ENCODE measurements around the gene NR2F1.
A peak's percentile ranks its signal among the peaks of the same experiment; 100 is the strongest.

Gene NR2F1

DNA sequence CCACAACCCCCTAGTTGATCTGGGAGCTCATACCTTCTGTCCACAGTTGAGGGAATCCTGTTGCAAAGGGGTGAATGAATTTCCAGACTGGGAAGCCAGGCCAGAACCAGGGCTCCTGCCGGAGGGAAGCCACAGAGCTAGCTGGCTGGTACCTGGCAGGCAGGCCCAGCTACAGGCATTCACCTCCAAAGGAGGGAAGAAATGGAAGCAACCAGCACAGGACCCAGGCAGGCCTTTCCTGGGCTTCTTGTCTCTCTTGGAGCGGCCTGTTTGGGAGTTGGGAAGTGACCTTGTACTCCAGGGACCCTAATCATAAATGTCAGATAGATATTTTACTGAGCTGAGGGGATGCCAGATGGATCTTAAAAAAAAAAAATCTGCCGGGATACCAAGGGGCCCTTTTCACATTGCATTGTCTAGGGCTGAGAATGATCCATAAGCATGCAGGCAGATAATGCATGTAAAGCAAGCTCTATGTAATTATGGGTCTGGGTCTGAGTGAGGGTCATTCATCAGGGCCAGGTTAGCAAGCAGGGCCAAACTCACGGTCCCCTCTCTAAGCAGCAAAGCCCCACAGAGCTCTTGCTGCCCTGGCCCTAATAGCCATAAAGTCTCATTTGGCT lies 8.4 kb downstream of the NR2F1 start:
- no peak for DNase-seq

GRCh38 chr5:93592883-93593282 lies 9.9 kb downstream of the NR2F1 start:
- DNase-seq = no peak

DNA sequence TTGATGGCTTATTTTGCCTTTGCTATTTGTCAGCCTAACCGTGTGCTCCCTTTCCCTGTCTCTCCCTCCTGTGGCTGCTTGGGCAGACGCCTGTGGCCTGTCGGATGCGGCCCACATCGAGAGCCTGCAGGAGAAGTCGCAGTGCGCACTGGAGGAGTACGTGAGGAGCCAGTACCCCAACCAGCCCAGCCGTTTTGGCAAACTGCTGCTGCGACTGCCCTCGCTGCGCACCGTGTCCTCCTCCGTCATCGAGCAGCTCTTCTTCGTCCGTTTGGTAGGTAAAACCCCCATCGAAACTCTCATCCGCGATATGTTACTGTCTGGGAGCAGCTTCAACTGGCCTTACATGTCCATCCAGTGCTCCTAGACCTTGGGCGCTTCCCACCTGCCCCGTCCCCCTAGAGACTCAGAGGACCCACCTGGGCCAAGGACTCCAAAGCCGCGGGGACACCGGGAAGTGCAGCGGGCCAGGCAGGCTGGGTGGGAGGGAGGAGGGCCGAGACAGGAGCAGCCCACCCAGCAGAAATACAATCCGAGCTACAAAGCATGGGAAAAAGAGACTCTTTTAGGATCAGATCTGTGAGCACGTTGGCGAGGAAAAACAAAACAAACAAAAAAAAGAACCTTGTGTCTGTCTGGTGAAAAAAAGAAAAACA lies 10.6 kb downstream of the NR2F1 start:
- DNase-seq = no peak

GRCh38 chr5:93594591-93595419 lies 11.8 kb downstream of the NR2F1 start:
- no peak for DNase-seq

DNA sequence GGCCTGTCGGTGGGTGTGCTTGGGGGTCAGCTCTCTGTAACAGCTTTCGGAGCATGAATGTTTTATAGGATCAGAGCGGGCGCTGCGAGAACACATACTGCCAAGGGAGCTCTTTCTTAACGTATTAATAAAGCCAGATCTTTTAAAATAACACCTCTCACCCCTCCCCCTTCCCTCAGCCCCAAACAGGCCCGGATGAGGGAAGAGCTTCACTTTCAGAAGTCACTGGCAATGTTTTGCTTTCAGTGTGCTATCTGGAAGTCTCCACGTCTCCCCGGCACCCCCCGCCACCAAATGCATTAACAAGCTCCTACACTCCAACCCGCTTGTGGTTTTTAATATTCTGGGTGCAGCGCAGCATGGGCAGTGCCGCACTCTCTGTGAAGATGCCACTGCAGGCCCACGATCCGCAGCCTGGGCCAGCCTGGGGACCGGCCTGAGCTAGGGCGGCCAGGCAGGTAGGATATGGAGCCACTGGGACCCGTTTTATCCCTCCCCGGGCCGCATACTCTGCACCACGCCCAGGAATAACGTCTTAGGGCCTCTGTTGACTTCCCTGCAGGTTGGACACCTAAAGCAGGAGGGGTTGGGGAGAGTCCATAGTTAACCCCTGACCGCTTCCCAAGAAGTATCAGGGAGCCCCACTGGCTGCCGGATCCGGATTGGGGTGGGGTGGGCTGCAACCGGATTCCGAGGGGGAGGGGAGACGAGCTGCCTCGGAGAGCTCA lies 12.6 kb downstream of the NR2F1 start:
- no peak for DNase-seq

DNA sequence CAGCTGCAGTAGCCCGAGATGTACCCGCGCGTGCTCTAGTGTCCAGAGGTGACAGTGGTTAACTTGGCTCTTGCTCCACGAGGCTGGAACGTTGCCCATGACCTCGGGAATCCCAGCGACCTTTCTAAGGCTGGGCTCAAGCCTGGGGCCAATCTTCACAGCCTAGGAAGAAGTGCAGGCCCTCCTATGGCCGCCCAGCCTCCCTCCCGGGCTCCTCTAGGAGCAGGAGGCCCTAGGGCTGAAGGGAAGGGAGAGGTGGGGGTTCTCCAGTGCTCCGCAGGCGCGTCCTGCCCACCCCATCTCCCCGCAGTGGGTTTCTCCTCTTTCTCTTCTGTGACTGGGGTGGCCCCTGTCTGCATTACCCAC lies 13.3 kb downstream of the NR2F1 start:
- no peak for DNase-seq

DNA sequence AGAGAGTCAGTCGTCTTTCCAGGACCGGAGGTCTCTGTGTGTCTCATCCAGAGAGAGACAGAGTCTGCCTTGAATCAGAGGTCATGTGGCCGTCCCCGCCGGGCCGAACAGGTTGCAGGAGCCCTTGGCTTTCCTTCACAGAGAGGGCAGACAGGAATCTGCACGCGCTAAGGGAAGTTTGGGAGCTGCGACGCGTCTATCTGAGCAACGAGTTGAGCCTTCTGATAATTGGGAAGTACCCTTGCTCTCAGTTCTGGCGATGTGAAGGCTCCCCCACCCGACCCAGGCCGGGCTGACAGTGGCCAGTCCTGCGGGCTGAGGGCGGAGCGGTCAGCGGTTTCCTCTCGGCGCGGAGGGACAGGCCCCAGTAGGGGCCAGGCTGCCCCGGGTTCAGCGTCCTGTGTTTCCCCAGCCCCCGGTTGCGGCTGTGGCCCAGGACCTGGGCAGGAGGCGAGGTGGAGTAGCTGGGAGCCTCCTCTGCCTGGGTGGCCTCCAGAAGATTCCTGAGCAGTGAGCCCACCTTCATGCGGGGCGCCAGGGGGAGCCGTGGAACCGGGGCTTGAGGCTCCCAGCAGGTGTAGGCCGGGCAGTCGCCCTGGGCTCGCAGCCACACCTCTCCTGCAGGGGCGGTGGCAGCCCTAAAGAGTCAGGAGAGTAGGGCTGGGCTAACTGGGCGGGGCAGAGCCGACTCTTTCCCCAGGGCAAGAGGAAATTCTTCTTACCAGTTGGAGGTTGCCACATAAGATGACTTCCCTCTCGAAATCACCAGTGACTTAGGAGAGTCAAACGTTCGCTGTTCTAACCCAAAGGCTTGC lies 13.9 kb downstream of the NR2F1 start:
- DNase-seq = peak; percentile 52

- DNase-seq = no peak
These were observed 15.3 kb downstream of the NR2F1 start for GRCh38 chr5:93598091-93599000.

DNA sequence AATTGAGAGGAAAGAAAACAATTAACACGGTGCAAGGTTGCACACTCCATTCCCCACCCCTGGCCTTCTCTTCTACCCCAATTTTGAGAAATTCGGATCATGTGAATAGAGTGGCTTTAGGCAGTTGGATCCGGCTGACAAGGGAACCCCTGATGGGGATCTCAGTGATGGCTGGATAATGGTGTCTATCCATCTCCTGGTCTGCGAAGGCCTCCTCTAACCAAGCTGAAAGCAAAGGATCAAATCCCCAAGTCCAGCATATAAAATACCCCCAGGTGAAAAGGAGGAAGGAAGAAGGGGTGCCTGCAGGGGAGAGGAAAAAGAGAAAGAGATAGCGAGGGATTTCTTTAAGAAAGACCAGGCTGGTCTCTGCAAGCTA lies 16.0 kb downstream of the NR2F1 start:
- DNase-seq = no peak

DNA sequence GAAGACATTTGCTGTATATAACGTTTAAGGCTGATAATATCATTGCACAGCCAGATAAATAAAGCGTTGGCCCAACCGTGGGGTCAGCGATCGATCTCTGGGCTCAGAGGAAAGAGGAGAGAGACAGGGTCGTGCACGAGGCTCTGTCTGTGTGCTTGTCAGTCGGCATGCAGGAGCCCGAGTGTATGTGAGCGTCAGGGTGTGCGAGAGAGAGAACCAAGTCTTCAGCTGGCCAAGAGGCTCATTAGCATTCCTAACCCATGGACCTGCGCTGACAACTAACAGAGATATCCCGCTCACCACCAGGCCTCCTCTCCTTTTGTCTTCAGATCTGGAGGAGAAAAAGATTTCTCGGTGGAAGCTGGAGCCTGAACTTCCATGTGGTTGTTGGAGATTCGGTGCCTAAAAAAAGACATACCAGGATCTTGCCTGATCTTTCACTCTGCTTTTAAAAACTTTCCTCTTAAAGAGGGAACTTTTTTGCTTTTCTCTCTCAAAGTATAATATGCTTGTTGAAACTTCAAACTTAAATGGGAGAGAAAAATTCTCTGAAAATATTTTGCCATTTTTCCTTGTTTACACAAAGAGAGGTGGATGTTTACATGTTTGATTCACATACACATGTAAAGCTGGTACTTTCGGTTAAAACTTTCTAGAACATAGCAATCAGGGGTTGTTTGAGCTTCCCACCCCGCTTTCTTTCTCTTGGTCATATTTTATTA lies 16.5 kb downstream of the NR2F1 start:
- no peak for DNase-seq

DNA sequence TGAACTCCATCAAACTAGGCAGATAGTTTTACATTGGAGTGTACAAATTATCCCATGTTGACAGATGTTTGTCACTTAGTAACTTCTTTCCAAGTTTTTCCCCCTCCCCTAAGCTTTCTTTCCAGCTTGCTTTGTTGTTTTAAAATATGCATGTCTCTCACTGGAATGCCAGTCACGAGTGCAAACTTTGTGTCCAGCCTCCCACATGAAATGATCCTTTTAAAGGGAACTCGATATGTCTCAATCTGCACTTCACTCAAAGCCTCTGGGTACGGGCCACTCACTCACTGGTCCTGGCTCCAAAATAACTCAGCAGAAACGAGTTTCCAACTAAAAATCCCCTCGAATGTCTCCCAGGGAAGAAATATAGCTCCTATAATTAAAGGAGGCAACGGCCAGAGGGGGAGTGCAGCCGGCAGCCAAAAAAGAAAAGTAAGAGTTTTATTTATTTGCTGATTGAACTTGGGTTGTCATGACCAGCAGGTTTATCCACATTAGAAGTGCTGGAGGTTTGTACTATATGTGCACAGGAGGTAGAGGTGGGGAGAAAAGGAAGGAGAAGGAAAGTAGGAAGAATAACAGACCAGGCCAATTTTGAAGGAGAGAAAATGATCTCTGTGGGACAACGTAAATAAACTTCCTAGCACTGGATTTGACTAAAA lies 17.5 kb downstream of the NR2F1 start:
- DNase-seq = no peak

GRCh38 chr5:93601071-93601801 lies 18.2 kb downstream of the NR2F1 start:
- no peak for DNase-seq

- no peak for DNase-seq
These were observed 18.8 kb downstream of the NR2F1 start for GRCh38 chr5:93601802-93602155.

DNA sequence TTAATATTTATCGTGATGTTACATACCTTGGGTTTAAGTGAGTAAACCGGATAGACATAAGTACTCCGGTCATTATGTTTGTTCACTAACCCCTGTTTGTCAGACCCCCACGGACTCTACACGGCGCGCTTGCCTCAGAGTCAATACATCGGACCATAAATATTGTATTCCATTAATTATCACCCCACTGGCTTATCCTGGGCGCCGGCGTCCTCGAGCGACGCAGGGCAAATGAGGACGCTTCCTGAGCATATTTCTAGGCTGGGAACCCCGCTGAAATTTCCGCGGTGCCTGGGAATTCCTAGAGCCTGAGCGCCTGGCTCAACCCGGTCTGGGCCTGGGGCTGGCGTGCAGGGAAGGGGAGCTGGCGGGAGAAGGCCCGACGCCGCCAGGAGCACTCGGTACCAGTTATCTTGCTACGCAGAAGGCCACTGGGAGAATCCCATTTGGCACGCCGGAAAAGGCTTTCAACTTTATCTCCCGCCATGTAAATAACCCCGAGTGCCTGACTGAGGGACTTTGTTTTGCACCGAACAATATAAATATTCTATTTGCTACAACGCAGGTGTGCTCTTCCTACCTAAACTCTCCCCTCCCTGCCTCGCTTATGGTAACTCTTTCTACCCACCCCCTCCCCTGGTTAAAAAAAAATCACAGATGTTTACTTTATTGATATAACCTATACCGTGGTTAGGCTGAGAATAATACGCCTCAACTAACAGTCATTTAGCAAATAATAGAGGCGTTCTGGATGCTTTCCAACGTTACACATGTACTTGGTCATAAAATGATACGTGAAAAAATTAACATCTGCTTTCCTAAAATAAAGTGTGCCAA lies 19.4 kb downstream of the NR2F1 start:
- DNase-seq = no peak

- DNase-seq = no peak
These were observed 20.2 kb downstream of the NR2F1 start for GRCh38 chr5:93603078-93603792.

DNA sequence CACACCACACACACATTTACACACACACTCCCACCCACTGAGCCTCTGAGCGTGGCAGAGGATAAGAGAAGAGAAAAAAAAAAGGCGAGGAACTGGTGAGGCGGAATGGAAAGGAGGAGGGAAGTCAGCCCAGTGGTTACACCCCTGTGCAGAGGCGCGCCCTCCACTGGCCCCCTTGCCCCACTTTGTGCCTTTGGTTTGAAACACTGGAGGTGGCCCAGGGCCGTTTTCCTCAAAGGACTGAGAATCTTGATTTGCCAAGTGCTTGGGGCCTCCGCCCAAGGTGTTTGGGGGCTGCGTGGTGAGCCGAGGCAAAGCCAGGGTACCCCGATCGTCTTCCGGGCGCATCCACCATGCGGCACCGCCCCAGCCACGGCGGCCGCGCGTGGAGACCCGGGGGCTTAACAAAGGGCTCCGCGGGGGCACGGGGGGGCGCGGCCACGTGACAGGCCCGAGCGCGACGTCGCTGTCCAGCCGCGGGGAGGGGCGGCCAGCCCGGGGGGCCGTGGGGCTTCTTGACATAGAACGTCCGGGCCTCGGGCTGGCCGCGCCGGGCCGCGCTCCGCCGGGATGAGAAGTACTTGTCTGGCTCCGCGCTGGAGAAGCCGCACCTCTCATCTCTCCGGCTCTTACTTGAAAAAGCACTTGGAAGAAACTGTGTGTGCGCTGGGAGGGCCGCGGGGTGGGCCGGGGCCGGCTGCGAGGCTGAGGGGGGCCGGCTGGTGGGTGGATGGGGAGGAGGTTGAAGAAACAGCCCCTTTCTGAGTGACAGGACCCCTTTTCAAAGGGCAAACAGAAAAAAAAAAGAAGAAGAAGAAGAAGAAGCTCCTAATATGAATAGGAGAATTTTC lies 21.0 kb downstream of the NR2F1 start:
- DNase-seq = no peak

All from hematopoietic multipotent progenitor cell treated with erythropoietin and hydrocortisone succinate and interleukin-3 and kit ligand, for 4 days (in vitro differentiated cells).